ENCODE results near the gene SLC29A3.
"Not testable (repeated sequence)": the region's sequence is repeated elsewhere in the genome, so short reads cannot be mapped to it uniquely, and the experiment has no call there.

SLC29A3 gene

GRCh38 chr10:71319042-71319799, at the start of gene SLC29A3:
TSS of gene SLC29A3 (plus strand) at chr10:71319259. CDS start at chr10:71319310, 51 bp downstream.
- peak; percentile 59 to 78 (median 68) for DNase-seq (ENCODE audit: low read depth in 3 of 3, low spot score in 1 of 3)

GRCh38 chr10:71269301-71270288, 49.5 kb upstream of the SLC29A3 start:
- no peak for DNase-seq (ENCODE audit: low read depth in 3 of 3, low spot score in 1 of 3)

- no peak for DNase-seq (ENCODE audit: low read depth in 3 of 3, low spot score in 1 of 3)
Measured at GRCh38 chr10:71270301-71271220, 48.5 kb upstream of the SLC29A3 start.

GRCh38 chr10:71271662-71272055, 47.4 kb upstream of the SLC29A3 start:
- DNase-seq (ENCODE audit: low read depth in 3 of 3, low spot score in 1 of 3) = no peak

GRCh38 chr10:71272056-71272771, 46.8 kb upstream of the SLC29A3 start:
- DNase-seq (ENCODE audit: low read depth in 3 of 3, low spot score in 1 of 3) = no peak

- not testable (repeated sequence) for DNase-seq (ENCODE audit: low read depth in 3 of 3, low spot score in 1 of 3)
Measured at GRCh38 chr10:71272974-71273373, 46.1 kb upstream of the SLC29A3 start.

- no peak for DNase-seq (ENCODE audit: low read depth in 3 of 3, low spot score in 1 of 3)
Measured at GRCh38 chr10:71273506-71273905, 45.6 kb upstream of the SLC29A3 start.

GRCh38 chr10:71274901-71275796, 43.9 kb upstream of the SLC29A3 start:
- DNase-seq (ENCODE audit: low read depth in 3 of 3, low spot score in 1 of 3) = no peak

GRCh38 chr10:71276873-71277272, 42.2 kb upstream of the SLC29A3 start:
- DNase-seq (ENCODE audit: low read depth in 3 of 3, low spot score in 1 of 3) = no peak

- DNase-seq (ENCODE audit: low read depth in 3 of 3, low spot score in 1 of 3) = no peak
Measured at GRCh38 chr10:71277914-71278665, 41.0 kb upstream of the SLC29A3 start.

- no peak for DNase-seq (ENCODE audit: low read depth in 3 of 3, low spot score in 1 of 3)
Measured at GRCh38 chr10:71278691-71279588, 40.1 kb upstream of the SLC29A3 start.

GRCh38 chr10:71279590-71280170, 39.4 kb upstream of the SLC29A3 start:
- no peak for DNase-seq (ENCODE audit: low read depth in 3 of 3, low spot score in 1 of 3)

GRCh38 chr10:71280216-71280615, 38.8 kb upstream of the SLC29A3 start:
- no peak for DNase-seq (ENCODE audit: low read depth in 3 of 3, low spot score in 1 of 3)

- DNase-seq (ENCODE audit: low read depth in 3 of 3, low spot score in 1 of 3) = no peak
Measured at GRCh38 chr10:71280825-71281224, 38.2 kb upstream of the SLC29A3 start.

GRCh38 chr10:71281646-71282322, 37.3 kb upstream of the SLC29A3 start:
- DNase-seq (ENCODE audit: low read depth in 3 of 3, low spot score in 1 of 3) = no peak

GRCh38 chr10:71282323-71282680, 36.8 kb upstream of the SLC29A3 start:
- DNase-seq (ENCODE audit: low read depth in 3 of 3, low spot score in 1 of 3) = no peak

- DNase-seq (ENCODE audit: low read depth in 3 of 3, low spot score in 1 of 3) = no peak
Measured at GRCh38 chr10:71283410-71283809, 35.6 kb upstream of the SLC29A3 start.
